ACC112 (cell line): ENCODE data around the gene EHBP1.

Experiments used
- H2AFZ ChIP-seq: fragments of 200-600 bp; sonication (generic); one replicate; pipeline ENCODE4 v1.6.0; 2017; ENCODE audit warnings: antibody characterized with exemption, low read length; ENCODE audit not compliant: unreplicated experiment
- H3K27ac ChIP-seq: fragments of 200-600 bp; sonication (generic); 2 replicates; pipeline ENCODE4 v1.5.1; 2014; ENCODE audit warnings: low read depth, mild to moderate bottlenecking, antibody characterized with exemption, low read length, moderate library complexity
- H3K27me3 ChIP-seq: fragments of 200-600 bp; sonication (generic); 2 replicates; pipeline ENCODE4 v1.6.1; 2014; ENCODE audit warnings: mild to moderate bottlenecking, antibody characterized with exemption, low read length, moderate library complexity, mixed read lengths; ENCODE audit not compliant: insufficient read depth
- H3K36me3 ChIP-seq: fragments of 200-600 bp; sonication (generic); 2 replicates; pipeline ENCODE4 v1.6.1; 2016; ENCODE audit warnings: mild to moderate bottlenecking, antibody characterized with exemption, low read length, moderate library complexity, mixed read lengths; ENCODE audit not compliant: insufficient read depth
- H3K4me1 ChIP-seq: fragments of 200-600 bp; sonication (generic); one replicate; pipeline ENCODE4 v1.6.1; 2016; ENCODE audit warnings: low read length, mixed read lengths; ENCODE audit not compliant: insufficient read depth, unreplicated experiment, control insufficient read depth
- H3K4me3 ChIP-seq: fragments of 200-600 bp; sonication (generic); 2 replicates; pipeline ENCODE4 v1.5.1; 2014; ENCODE audit warnings: mild to moderate bottlenecking, low read depth, low read length
- H3K79me2 ChIP-seq: fragments of 200-600 bp; sonication (generic); one replicate; pipeline ENCODE4 v1.6.0; 2016; ENCODE audit warnings: low read length; ENCODE audit not compliant: control insufficient read depth, unreplicated experiment, insufficient read depth

Gene EHBP1

GRCh38 chr2:63093502-63093901, 388.0 kb downstream of the EHBP1 start:
- H3K4me3 ChIP-seq: no peak overlapping the region
- no peaks in the 10 kb centered on the region for H3K79me2 ChIP-seq
- no peaks in the 10 kb centered on the region for H3K4me1 ChIP-seq
- no peaks in the 10 kb centered on the region for H3K36me3 ChIP-seq
- no peak overlapping the region for H3K27ac ChIP-seq
- no peaks in the 10 kb centered on the region for H3K27me3 ChIP-seq
- no peak overlapping the region for H2AFZ ChIP-seq
